Natural killer cell (primary cell): Measurements from ENCODE around the gene FAM43A. TPM values are rescaled to one million over a fixed set of nuclear protein-coding genes. Genes with fewer than 3 reads are reported as not detected.

Source experiments
- ATAC-seq, 3 donors: fragments of 150-1000 bp in 2 of 3; fragments of 200-7000 bp in 1 of 3; cut with Tn5 transposase; 1 replicate in 1 of 3; 2 replicates in 2 of 3; pipeline ENCODE4 v1.10.0; 2021; ENCODE audit warnings: mild to moderate bottlenecking in 2 of 3, moderate library complexity in 2 of 3
- DNase-seq, 2 donors: peaks; one replicate each; pipeline versions ENCODE4 v3.0.0 to v3.0.0-alpha.2; 2013 to 2021; ENCODE audit warnings: mixed read lengths in 1 of 2
- H3K27ac ChIP-seq: one replicate; pipeline ENCODE4 v1.5.1; 2013; ENCODE audit warnings: mild to moderate bottlenecking, low read length
- H3K27me3 ChIP-seq: one replicate; pipeline ENCODE4 v1.6.1; 2013; ENCODE audit warnings: low read length; ENCODE audit not compliant: control insufficient read depth, insufficient read depth
- H3K36me3 ChIP-seq: one replicate; pipeline ENCODE4 v1.6.1; 2013; ENCODE audit warnings: low read length; ENCODE audit not compliant: control insufficient read depth, insufficient read depth
- H3K4me1 ChIP-seq: one replicate; pipeline ENCODE4 v1.6.1; 2013; ENCODE audit warnings: low read length; ENCODE audit not compliant: control insufficient read depth, insufficient read depth
- H3K4me3 ChIP-seq: one replicate; pipeline ENCODE4 v1.5.1; 2013; ENCODE audit warnings: low read length
- H3K9me3 ChIP-seq: one replicate; pipeline ENCODE4 v1.6.1; 2013; ENCODE audit warnings: low read length; ENCODE audit not compliant: control insufficient read depth, insufficient read depth
- H3K27ac Mint-ChIP-seq, 2 donors: one replicate each; pipeline ENCODE4 v1.8.0; 2022; ENCODE audit warnings: mild to moderate bottlenecking in 2 of 2, mixed read lengths in 2 of 2, moderate library complexity in 1 of 2
- H3K27me3 Mint-ChIP-seq, 2 donors: one replicate each; pipeline ENCODE4 v1.8.0; 2022; ENCODE audit warnings: low read depth in 2 of 2, mixed read lengths in 2 of 2
- H3K36me3 Mint-ChIP-seq: one replicate; pipeline ENCODE4 v1.8.0; 2022; ENCODE audit warnings: mixed read lengths
- H3K4me1 Mint-ChIP-seq, 2 donors: one replicate each; pipeline ENCODE4 v1.8.0; 2022; ENCODE audit warnings: mixed read lengths in 2 of 2
- H3K4me3 Mint-ChIP-seq: one replicate; pipeline ENCODE4 v1.8.0; 2022; ENCODE audit warnings: mild to moderate bottlenecking, moderate library complexity, mixed read lengths
- H3K9me3 Mint-ChIP-seq, 2 donors: one replicate each; pipeline ENCODE4 v1.8.0; 2022; ENCODE audit warnings: mixed read lengths in 2 of 2
- CTCF ChIP-seq: fragments of 200-600 bp; IDR thresholded peaks from one replicate; pipeline ENCODE4 v1.8.0; 2022; ENCODE audit warnings: antibody characterized with exemption
- WGBS: methylation state at CpG from one replicate; pipeline ENCODE4 v1.1.7; 2013; ENCODE audit warnings: missing lambda C conversion rate; ENCODE audit not compliant: insufficient coverage; 5-methylcytosine and 5-hydroxymethylcytosine counted together
- intact Hi-C: fragments of 100-400 bp; cut with micrococcal nuclease; formaldehyde crosslinking; loops from one replicate; pipeline ENCODE4 v1.14.2; 2022
- total RNA-seq, 4 donors: library from RNA; stranded (reverse); fragments of 120-200 nt in 1 of 4; gene quantifications; one replicate each; pipeline versions ENCODE4 v1.2.3 to v1.2.4, GENCODE V29; 2013 to 2022

FAM43A gene
- total RNA-seq, 3 donors from 2014 or later (not counting 1 experiment from before 2014, with no cell fraction given) = 13.2 to 35.2 (median 21.6) TPM

GRCh38 chr3:194691481-194692283 is 6.0 kb downstream of the FAM43A start:
- Histone ChIP-seq H3K36me3 (no peaks in the 10 kb centered on the region), H3K4me1 (peaks cover 58% of the 10 kb centered on the region), H3K27ac (peak overlapping the region; percentile 54), H3K4me3 (no peak overlapping the region), H3K9me3 (no peaks in the 10 kb centered on the region), H3K27me3 (no peaks in the 10 kb centered on the region)
- peaks cover 50 to 60% of the 10 kb centered on the region in 2 donors for H3K4me1 Mint-ChIP-seq
- DNase-seq = no peak
- H3K36me3 Mint-ChIP-seq = no peaks in the 10 kb centered on the region
- 75% methylated on average over 11 of the region's 15 CpGs for WGBS
- H3K4me3 Mint-ChIP-seq = no peak overlapping the region
- no peak for ATAC-seq
- TF ChIP-seq CTCF = no peak
- intact Hi-C loops = no loop called here
- no peaks in the 10 kb centered on the region for H3K9me3 Mint-ChIP-seq
- no peaks in the 10 kb centered on the region for H3K27me3 Mint-ChIP-seq
- peak overlapping the region; percentile 89 to 98 for H3K27ac Mint-ChIP-seq

- H3K4me1 Mint-ChIP-seq = peaks cover 13 to 19% of the 10 kb centered on the region in 2 donors
- no peak for ATAC-seq
- H3K27ac Mint-ChIP-seq = no peak overlapping the region
- Histone ChIP-seq H3K4me3 (no peak overlapping the region), H3K9me3 (peaks cover 6% of the 10 kb centered on the region), H3K27ac (no peak overlapping the region), H3K36me3 (no peaks in the 10 kb centered on the region), H3K27me3 (no peaks in the 10 kb centered on the region), H3K4me1 (peaks cover 15% of the 10 kb centered on the region)
- H3K36me3 Mint-ChIP-seq = no peaks in the 10 kb centered on the region
- H3K4me3 Mint-ChIP-seq = no peak overlapping the region
- 73% methylated on average over 6 of the region's 6 CpGs for WGBS
- intact Hi-C loops = no loop called here
- no peak for DNase-seq
- H3K27me3 Mint-ChIP-seq = peaks cover 0 to 3% of the 10 kb centered on the region in 2 donors
- no peaks in the 10 kb centered on the region for H3K9me3 Mint-ChIP-seq
- no peak for TF ChIP-seq CTCF
Observed at GRCh38 chr3:194696702-194697101, 11.0 kb downstream of the FAM43A start.

GRCh38 chr3:194702545-194702944 is 16.9 kb downstream of the FAM43A start:
- H3K4me1 Mint-ChIP-seq = peaks cover 0 to 12% of the 10 kb centered on the region in 2 donors
- peaks cover 0 to 13% of the 10 kb centered on the region in 2 donors for H3K27me3 Mint-ChIP-seq
- WGBS = 93% methylated on average over 9 of the region's 9 CpGs
- H3K4me3 Mint-ChIP-seq = no peak overlapping the region
- Histone ChIP-seq H3K4me1 (no peaks in the 10 kb centered on the region), H3K27me3 (no peaks in the 10 kb centered on the region), H3K9me3 (peaks cover 6% of the 10 kb centered on the region), H3K36me3 (no peaks in the 10 kb centered on the region), H3K4me3 (no peak overlapping the region), H3K27ac (no peak overlapping the region)
- no peaks in the 10 kb centered on the region for H3K9me3 Mint-ChIP-seq
- DNase-seq (no peak), ATAC-seq (no peak)
- no peak for TF ChIP-seq CTCF
- intact Hi-C loops = no loop called here
- no peak overlapping the region for H3K27ac Mint-ChIP-seq
- H3K36me3 Mint-ChIP-seq = no peaks in the 10 kb centered on the region
